Measurements from ENCODE around the gene HOXA7. TPM values are rescaled to one million over a fixed set of nuclear protein-coding genes. Genes with fewer than 3 reads are reported as not detected.
A peak's percentile ranks its signal among the peaks of the same experiment; 100 is the strongest.

HOXA7 gene
- total RNA-seq, 2 experiments from 2014 or later, result not detected

DNA sequence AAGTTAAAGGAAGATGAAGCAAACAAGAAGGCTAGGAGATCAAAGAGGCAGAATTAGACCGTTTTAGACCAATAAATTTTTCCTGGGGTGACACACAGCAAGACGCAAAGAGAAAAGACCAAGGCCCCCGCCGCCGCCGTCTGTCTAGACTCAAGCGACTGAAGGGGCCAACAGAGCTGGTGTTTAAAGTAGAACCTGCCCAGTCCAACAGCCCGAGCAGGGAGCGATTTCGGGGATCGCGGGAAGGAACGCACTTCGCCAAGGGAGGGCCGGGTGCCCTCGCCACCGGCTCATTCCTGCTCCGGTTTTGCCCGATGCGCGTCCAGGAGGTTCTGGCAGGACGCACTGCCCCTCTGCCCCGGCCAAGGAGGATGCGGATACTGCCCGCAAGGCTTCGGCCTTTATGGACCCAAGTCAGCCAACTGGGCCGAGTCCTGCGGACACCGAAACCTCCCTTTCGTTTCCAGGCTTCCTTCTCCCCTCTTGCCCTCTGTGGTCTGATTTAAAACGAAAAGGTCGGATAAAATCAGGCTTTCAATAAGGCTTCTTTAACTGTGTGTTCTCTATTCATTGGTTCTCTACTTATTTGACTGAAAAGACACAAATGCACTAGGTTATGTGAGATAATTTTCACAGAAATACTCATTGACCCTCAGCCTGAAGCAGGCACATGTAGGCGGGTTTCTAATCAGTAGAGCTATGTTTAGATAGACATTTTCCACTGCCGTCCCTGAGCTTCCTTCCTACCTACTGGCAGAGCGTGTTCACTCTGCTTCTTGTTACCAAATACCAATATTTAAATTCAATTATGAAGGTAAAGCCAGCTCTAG is 2.2 kb upstream of the HOXA7 start:
- no peaks in the 10 kb centered on the region for H3K9me3 Mint-ChIP-seq
- H3K4me1 Mint-ChIP-seq (ENCODE audit: low read depth), result peaks cover 44% of the 10 kb centered on the region
- H3K27ac Mint-ChIP-seq, result no peak overlapping the region
- CTCF ChIA-PET, result interaction anchor here (1.1 to 1.6 kb wide), 7 partner anchors 9 to 475 kb away, joined by 3 to 5 read pairs (median 4); no protein-coding TSS in a partner anchor
- H3K27me3 Mint-ChIP-seq (ENCODE audit: low read depth), result peaks cover 81% of the 10 kb centered on the region
- DNase-seq, result no peak
- intact Hi-C loops (cut with micrococcal nuclease), result loop anchor here (10.0 kb wide), 1 partner anchor 864 kb away; the partner anchor contains the start of gene SNX10
- no peaks in the 10 kb centered on the region for H3K36me3 Mint-ChIP-seq (ENCODE audit: low read depth)
- H3K4me3 Mint-ChIP-seq, result no peak overlapping the region

DNA sequence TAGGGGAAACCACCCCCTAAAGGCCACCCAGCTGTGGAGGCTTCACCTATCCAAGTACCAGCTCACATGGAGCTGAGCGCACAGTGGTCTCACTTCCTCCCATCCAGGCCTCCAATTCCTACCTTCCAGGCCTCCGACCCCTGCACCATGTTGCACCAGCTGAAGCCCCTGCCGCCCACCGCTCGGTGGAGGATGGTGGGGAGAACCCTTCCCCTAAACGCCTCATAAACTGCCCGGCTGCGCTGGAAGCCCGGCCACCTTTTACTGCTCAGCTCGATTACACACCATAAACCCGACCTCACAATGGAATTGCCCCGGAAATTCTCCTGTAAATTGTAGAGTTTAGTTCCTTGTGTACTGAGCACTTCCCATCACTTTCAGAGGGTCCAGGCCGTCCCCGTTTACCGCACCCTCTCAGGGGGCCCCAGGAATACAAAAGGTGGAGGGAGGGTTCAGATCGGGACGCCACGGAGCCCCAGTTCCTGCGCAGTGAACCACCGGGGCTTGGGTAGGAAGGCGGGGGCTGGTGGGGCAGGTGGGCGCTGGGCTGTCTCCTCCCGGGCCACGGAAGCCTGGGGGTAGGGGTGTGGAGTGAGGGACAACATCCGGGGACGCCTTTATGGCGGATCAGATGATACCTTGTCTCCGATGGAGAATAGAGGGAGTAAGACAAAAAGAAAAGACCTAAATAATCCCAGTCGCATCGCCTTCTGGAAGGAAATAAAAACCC is 1.4 kb upstream of the HOXA7 start:
- peaks cover 80% of the 10 kb centered on the region for H3K27me3 Mint-ChIP-seq (ENCODE audit: low read depth)

DNA sequence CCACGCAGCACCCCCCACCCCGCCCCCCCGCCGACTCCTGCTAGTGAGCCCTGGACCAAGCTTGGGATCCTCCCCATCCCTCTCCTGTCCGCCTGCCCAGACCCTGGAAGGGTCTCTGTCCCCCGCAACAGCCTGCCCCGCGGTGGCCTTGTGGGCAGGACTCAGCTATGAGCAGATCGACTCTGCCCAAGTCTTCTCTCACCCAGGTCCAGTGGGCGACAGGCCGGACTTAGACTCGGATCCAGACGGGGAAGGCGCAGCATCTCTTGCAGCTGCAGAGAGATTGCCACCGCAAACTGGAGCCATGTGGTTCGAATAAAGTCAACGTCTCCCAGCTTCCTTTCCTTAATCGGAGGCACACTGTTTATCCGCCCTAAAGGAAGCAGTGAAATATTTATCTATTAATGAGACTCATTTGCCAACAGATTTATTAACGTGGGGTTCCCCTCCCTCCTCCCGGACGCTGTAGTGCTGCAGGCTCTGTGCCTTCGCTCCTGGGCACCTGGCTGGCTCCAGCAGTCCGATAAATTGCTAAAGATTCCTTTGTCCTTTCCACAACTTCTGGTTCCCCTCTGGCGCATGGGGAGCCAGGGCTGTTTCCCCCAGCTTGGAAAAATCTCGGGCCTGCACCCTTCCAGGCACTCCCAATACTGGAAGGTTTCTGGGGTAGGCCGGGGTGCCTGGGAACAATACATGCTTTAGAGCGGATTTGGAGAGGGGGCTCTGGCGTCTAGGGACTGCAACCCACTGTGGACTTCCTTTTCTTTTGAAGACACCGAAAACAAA is 634 bp upstream of the HOXA7 start:
- Mint-ChIP-seq H3K9me3 (no peaks in the 10 kb centered on the region), H3K36me3 (ENCODE audit: low read depth) (no peaks in the 10 kb centered on the region), H3K27ac (no peak overlapping the region), H3K4me3 (peak overlapping the region; percentile 6), H3K4me1 (ENCODE audit: low read depth) (peaks cover 43% of the 10 kb centered on the region), H3K27me3 (ENCODE audit: low read depth) (peaks cover 85% of the 10 kb centered on the region)
- CTCF ChIA-PET, result interaction anchor here (0.6 to 1.5 kb wide), 2 partner anchors 9 to 297 kb away, joined by 3 read pairs; no protein-coding TSS in a partner anchor
- intact Hi-C loops (cut with micrococcal nuclease), result loop anchor here (1.0 to 10.0 kb wide), 2 partner anchors 9 to 862 kb away; partner anchors contain the start of gene SNX10
- no peak for DNase-seq

More for the DNA sequence above, 1.4 kb upstream of the HOXA7 start:
- H3K36me3 Mint-ChIP-seq (ENCODE audit: low read depth), result no peaks in the 10 kb centered on the region
- peak overlapping the region; percentile 72 for H3K27ac Mint-ChIP-seq
- no peak for DNase-seq
- H3K4me3 Mint-ChIP-seq, result no peak overlapping the region
- peaks cover 43% of the 10 kb centered on the region for H3K4me1 Mint-ChIP-seq (ENCODE audit: low read depth)
- H3K9me3 Mint-ChIP-seq, result no peaks in the 10 kb centered on the region
- CTCF ChIA-PET, result interaction anchor here (0.6 to 1.5 kb wide), 4 partner anchors 9 to 298 kb away, joined by 3 to 5 read pairs (median 4); no protein-coding TSS in a partner anchor
- intact Hi-C loops (cut with micrococcal nuclease), result loop anchor here (10.0 kb wide), 1 partner anchor 863 kb away; the partner anchor contains the start of gene SNX10

DNA sequence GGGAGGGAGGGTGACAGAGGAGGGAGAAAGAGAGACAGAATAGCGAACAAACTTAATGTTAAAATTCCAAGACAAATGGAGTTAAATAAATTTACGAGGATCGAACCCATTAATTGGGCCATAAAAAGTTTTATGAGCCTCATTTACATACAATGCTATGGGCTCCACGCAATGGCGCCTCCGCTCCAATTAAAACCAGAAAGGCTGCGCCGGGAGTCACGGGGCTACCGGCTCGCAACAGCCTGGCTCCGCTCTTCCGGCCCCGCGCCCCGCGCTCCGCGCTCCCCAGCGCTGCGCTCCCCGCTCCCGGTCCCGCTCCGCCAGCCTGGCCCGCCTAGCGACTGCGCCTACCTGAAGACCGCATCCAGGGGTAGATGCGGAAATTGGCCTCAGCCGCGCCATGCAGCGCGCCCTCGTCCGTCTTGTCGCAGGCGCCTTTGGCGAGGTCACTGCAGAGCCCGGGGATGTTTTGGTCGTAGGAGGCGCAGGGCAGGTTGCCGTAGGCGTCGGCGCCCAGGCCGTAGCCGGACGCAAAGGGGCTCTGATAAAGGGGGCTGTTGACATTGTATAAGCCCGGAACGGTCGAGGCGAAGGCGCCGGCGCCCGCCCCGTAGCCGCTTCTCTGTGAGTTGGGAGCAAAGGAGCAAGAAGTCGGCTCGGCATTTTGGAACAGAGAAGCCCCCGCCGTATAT is 513 bp downstream of the HOXA7 start:
- DNase-seq, result no peak
- Mint-ChIP-seq H3K27me3 (ENCODE audit: low read depth) (peaks cover 88% of the 10 kb centered on the region), H3K36me3 (ENCODE audit: low read depth) (no peaks in the 10 kb centered on the region), H3K4me1 (ENCODE audit: low read depth) (peaks cover 49% of the 10 kb centered on the region), H3K4me3 (peak overlapping the region; percentile 45), H3K9me3 (no peaks in the 10 kb centered on the region), H3K27ac (no peak overlapping the region)
- CTCF ChIA-PET, result interaction anchor here (1.5 kb wide), 1 partner anchor 7 kb away, joined by 3 read pairs; no protein-coding TSS in a partner anchor
- intact Hi-C loops (cut with micrococcal nuclease), result loop anchor here (1.0 to 10.0 kb wide), 2 partner anchors 10 to 861 kb away; partner anchors contain the start of gene SNX10

DNA sequence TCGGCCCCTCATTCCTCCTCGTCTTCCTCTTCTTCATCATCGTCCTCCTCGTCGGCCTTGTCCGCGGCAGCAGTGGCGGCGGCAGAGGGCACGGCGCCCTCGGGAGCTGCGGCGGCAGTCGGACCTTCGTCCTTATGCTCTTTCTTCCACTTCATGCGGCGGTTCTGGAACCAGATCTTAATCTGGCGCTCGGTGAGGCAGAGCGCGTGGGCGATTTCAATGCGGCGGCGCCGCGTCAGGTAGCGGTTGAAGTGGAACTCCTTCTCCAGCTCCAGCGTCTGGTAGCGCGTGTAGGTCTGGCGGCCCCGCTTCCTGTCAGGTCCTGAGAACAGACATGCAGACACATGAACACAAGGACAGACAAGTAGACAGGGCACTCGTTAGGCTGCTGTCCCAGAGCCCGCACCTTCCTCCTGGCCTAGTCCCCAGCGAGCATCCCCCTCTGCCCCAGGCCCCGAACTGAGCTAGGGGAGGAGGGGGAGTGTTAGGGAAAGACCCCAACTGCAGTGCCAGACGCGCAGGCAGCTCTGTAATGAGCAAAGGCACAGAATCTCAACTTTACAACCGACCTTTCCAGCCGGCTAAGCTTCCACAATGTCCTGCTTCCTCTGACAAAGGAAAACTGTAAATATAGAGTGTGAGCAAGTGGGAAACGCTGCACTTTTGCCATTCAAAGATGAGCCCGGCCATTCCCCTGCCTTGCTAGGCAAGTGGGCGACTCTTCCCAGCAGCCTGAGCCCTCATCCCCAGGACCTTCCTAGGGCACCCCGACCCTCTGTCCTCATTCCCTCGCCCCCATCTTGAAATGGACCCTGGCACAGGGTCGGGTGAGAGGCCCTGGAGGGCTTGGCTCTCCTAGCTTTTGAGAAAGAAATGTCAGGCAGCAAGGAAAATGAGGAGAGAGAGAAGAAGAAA is 1.3 kb downstream of the HOXA7 start:
- Mint-ChIP-seq H3K36me3 (ENCODE audit: low read depth) (no peaks in the 10 kb centered on the region), H3K27me3 (ENCODE audit: low read depth) (peaks cover 92% of the 10 kb centered on the region), H3K9me3 (no peaks in the 10 kb centered on the region), H3K27ac (peak overlapping the region; percentile 41), H3K4me3 (peak overlapping the region; percentile 49), H3K4me1 (ENCODE audit: low read depth) (peaks cover 50% of the 10 kb centered on the region)
- DNase-seq, result peak; percentile 52
- intact Hi-C loops (cut with micrococcal nuclease), result loop anchor here (5.0 to 10.0 kb wide), 4 partner anchors 32 to 1293 kb away; partner anchors contain the start of genes EVX1, HOXA11 and SNX10
- CTCF ChIA-PET, result interaction anchor here (1.0 kb wide), 2 partner anchors 17 to 24 kb away, joined by 3 read pairs; no protein-coding TSS in a partner anchor

DNA sequence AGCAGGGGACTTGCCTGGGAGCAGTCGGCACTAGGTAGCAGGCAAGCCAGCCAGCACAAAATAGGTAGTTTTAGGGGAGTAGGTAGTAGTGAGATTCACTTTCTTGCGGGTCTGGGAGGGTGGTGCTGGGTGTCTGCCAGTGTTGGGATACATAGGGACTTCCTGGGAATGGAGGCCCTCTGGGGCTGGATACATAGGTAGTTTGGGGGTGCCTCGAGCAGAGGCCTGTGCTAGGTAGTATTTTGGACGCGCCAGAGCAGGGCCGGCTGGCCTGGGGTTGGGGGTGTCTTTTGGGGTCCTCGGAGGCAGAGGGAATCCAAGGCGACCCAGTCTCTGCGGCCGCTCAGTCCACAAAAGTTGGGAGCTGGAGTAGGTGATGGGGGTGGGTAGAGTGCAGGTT is 2.1 kb downstream of the HOXA7 start:
- no peak overlapping the region for H3K4me3 Mint-ChIP-seq
- H3K9me3 Mint-ChIP-seq, result no peaks in the 10 kb centered on the region
- DNase-seq, result no peak
- H3K27me3 Mint-ChIP-seq (ENCODE audit: low read depth), result peaks cover 90% of the 10 kb centered on the region
- H3K36me3 Mint-ChIP-seq (ENCODE audit: low read depth), result no peaks in the 10 kb centered on the region
- peak overlapping the region; percentile 41 for H3K27ac Mint-ChIP-seq
- H3K4me1 Mint-ChIP-seq (ENCODE audit: low read depth), result peaks cover 43% of the 10 kb centered on the region
- intact Hi-C loops (cut with micrococcal nuclease), result loop anchor here (5.0 to 10.0 kb wide), 4 partner anchors 33 to 1292 kb away; partner anchors contain the start of genes EVX1, HOXA11 and SNX10
- CTCF ChIA-PET, result interaction anchor here (0.9 to 1.6 kb wide), 4 partner anchors 17 to 467 kb away, joined by 3 read pairs; no protein-coding TSS in a partner anchor

DNA sequence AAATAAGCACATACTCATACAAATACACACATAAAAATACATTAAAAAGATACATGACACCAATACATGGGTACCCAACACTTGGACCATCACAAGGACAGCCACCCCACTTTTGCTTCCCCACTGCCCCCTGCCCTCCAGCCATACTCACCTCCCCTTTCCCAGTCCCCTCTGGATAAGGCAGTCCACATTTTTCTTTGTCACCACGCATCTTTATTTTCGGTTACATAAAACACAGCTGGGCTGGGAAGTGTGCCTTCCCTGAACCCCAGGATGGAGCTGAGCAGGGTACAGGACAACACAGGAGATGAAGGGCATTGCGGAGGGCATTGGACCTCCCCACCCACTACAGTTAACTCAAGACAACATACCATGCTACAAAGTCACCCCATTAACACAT is 2.9 kb downstream of the HOXA7 start:
- Mint-ChIP-seq H3K27ac (no peak overlapping the region), H3K4me3 (no peak overlapping the region), H3K27me3 (ENCODE audit: low read depth) (peaks cover 88% of the 10 kb centered on the region), H3K36me3 (ENCODE audit: low read depth) (no peaks in the 10 kb centered on the region), H3K9me3 (no peaks in the 10 kb centered on the region), H3K4me1 (ENCODE audit: low read depth) (peaks cover 43% of the 10 kb centered on the region)
- intact Hi-C loops (cut with micrococcal nuclease), result loop anchor here (5.0 to 10.0 kb wide), 4 partner anchors 34 to 1291 kb away; partner anchors contain the start of genes EVX1, HOXA11 and SNX10
- CTCF ChIA-PET, result interaction anchor here (0.9 to 1.6 kb wide), 2 partner anchors 43 to 466 kb away, joined by 3 read pairs; no protein-coding TSS in a partner anchor
- DNase-seq, result no peak

DNA sequence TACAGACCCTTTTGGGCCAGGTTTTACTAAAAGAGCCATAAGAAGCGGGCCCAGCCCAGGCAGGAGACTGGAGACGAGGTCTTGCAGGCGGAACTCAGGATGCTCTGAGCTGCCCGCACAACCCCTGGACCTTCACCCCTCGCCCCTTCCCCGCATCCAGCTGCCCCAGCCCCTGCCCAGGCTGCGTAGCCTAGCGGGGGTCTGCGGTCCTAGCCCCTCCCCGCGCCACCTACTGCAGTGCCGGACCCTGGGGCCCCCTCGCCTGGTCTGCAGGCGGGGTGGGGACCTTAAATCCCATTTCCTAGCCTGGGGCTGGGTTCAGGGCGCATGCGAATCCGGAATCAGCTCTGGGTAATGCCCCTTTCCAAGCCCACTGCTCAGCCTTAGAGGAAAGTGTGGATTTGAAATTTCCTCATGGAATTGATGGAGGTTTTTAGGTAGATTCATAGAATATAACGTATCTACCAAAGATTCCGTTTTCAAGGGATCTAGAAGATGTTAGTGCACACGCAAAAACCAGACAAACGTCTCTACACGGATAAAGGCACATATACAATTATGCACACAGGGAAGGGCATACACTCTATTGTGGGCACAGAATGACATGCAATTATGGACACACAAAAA is 3.5 kb downstream of the HOXA7 start:
- H3K4me3 Mint-ChIP-seq, result no peak overlapping the region
- H3K4me1 Mint-ChIP-seq (ENCODE audit: low read depth), result peaks cover 46% of the 10 kb centered on the region
- CTCF ChIA-PET, result interaction anchor here (1.1 to 1.6 kb wide), 2 partner anchors 8 to 466 kb away, joined by 3 read pairs; no protein-coding TSS in a partner anchor

DNA sequence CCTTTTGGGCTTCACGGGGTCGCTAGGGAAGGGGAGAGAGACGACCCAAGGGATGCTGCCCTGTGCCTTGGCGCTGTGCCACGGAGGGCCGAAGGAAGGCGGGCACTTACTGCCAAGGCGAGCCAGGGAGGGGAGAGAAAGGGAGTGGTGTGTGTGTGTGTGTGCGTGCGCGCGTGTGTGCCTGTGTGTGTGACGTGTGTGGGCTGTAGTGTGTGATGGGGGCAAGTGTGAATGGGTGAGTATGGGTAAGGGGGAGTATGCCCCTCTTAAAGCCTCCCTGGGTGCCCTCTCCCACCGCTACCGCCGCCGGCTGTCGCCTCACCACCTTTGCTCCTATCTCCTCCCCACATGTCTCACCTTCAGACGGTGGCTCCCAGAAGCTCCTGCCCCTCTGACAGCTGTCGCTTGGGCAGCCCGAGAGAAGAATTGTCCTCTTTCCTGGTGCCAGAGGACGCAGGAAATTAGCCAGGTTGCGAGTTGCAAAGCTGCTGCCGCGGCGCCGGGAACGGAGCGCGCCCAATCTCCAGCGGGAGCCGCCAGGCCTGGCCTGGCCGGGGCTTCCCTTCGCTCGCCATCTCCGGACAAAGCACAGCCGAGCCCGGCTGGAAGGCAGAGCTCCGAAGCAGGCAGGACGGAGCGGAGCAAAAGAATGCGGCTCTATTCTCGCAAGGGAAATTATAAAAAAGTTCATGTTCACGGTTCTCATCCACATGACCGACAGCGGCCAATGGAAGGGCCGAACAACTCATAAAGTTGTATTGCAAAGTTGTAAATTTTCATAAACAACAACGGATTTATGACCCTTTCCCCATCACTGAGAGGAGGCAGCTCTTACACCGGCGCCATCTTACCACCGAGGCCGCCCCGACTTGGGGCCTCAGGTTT is 4.3 kb downstream of the HOXA7 start, which contains the start of gene HOXA3:
Gene HOXA3 (minus strand): TSS at position 653 of the 885 bp plus-strand sequence. CDS start 41,943 bp downstream, outside the sequence.
- peaks cover 43% of the 10 kb centered on the region for H3K4me1 Mint-ChIP-seq (ENCODE audit: low read depth)
- intact Hi-C loops (cut with micrococcal nuclease), result loop anchor here (1.0 to 10.0 kb wide), 6 partner anchors 16 to 1290 kb away; partner anchors contain the start of genes EVX1, HOXA11 and SNX10
- H3K27ac Mint-ChIP-seq, result no peak within 1 kb of the TSS
- CTCF ChIA-PET, result interaction anchor here (1.1 to 3.4 kb wide), 4 partner anchors 9 to 297 kb away, joined by 3 to 16 read pairs (median 4); no protein-coding TSS in a partner anchor
- no peak for DNase-seq
- H3K4me3 Mint-ChIP-seq, result peak within 1 kb of the TSS; percentile 64
- peaks cover 85% of the 10 kb centered on the region for H3K27me3 Mint-ChIP-seq (ENCODE audit: low read depth)
- H3K36me3 Mint-ChIP-seq (ENCODE audit: low read depth), result no peaks in the 10 kb centered on the region
- no peaks in the 10 kb centered on the region for H3K9me3 Mint-ChIP-seq

More for the DNA sequence above, 3.5 kb downstream of the HOXA7 start:
- DNase-seq, result no peak
- Mint-ChIP-seq H3K27ac (no peak overlapping the region), H3K9me3 (no peaks in the 10 kb centered on the region), H3K36me3 (ENCODE audit: low read depth) (no peaks in the 10 kb centered on the region), H3K27me3 (ENCODE audit: low read depth) (peaks cover 89% of the 10 kb centered on the region)
- intact Hi-C loops (cut with micrococcal nuclease), result loop anchor here (5.0 to 10.0 kb wide), 4 partner anchors 34 to 1291 kb away; partner anchors contain the start of genes EVX1, HOXA11 and SNX10

Measured in activated naive CD4-positive, alpha-beta T cell treated with anti-CD3 and anti-CD28 coated beads for 36 hours (primary cell).